ENCODE measurements around the gene TFAP2B.

TFAP2B gene

GRCh38 chr6:50889935-50890334 is 71.3 kb downstream of the TFAP2B start:
- TF ChIP-seq, protein P1, sequence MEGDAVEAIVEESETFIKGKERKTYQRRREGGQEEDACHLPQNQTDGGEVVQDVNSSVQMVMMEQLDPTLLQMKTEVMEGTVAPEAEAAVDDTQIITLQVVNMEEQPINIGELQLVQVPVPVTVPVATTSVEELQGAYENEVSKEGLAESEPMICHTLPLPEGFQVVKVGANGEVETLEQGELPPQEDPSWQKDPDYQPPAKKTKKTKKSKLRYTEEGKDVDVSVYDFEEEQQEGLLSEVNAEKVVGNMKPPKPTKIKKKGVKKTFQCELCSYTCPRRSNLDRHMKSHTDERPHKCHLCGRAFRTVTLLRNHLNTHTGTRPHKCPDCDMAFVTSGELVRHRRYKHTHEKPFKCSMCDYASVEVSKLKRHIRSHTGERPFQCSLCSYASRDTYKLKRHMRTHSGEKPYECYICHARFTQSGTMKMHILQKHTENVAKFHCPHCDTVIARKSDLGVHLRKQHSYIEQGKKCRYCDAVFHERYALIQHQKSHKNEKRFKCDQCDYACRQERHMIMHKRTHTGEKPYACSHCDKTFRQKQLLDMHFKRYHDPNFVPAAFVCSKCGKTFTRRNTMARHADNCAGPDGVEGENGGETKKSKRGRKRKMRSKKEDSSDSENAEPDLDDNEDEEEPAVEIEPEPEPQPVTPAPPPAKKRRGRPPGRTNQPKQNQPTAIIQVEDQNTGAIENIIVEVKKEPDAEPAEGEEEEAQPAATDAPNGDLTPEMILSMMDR (IDR thresholded peaks at IDR 0.05; ENCODE audit: low read depth, low read length): no peak
- no peak overlapping the region for H3K4me3 ChIP-seq (ENCODE audit: low read depth, low read length)

GRCh38 chr6:50890579-50890978 is 71.9 kb downstream of the TFAP2B start:
- TF ChIP-seq, protein P1 (IDR thresholded peaks at IDR 0.05; ENCODE audit: low read depth, low read length): no peak
- H3K4me3 ChIP-seq (ENCODE audit: low read depth, low read length): no peak overlapping the region

DNA sequence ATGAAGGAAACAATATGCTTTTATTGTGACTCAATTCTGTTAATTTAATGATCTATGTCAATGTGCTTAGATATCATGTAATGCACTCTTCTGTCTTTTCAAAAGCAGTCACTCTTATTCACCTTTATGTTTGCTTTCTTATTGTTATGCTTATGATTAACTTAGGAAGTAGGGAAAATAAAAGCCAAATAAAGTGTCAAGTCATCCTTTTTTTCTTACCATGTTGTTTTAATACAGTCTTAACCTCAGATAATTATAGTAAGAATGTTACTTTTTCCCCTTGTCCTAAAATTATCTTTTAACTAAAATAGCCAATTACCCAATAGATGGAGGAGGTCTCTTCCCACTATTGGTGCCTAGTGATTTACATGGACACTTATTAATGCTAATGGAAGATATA is 72.6 kb downstream of the TFAP2B start:
- no peak overlapping the region for H3K4me3 ChIP-seq (ENCODE audit: low read depth, low read length)
- TF ChIP-seq, protein P1 (IDR thresholded peaks at IDR 0.05; ENCODE audit: low read depth, low read length): no peak
